Posterior vena cava (tissue), 2 donors: Measurements from ENCODE around the gene INSL3. TPM values are rescaled to one million over a fixed set of nuclear protein-coding genes. Genes with fewer than 3 reads are reported as not detected.
A peak's percentile ranks its signal among the peaks of the same experiment; 100 is the strongest.

ENCODE experiments used
- DNase-seq: peaks from one replicate; pipeline ENCODE4 v3.0.0-alpha.2; 2020; ENCODE audit warnings: low spot score
- intact Hi-C, 2 donors: fragments of 100-400 bp; cut with DNase I; formaldehyde crosslinking; loops; one replicate each; pipeline versions ENCODE4 v1.14.1 to v1.14.2; 2022 to 2023
- total RNA-seq, 2 donors: library from RNA; stranded (reverse); fragmentation: NEBNext Ultra II Directional; extraction: Animal tissue kit (Norgen Biotek cat#: 25700); gene quantifications; one replicate each; pipeline ENCODE4 v1.2.1, GENCODE V29; 2021
- donor health status: DM: yes; HTN: yes; CAD: no.
- donor health status: DM: yes; HTN: yes; CAD: no.

Gene INSL3
- total RNA-seq, 2 donors from 2014 or later: not detected

DNA sequence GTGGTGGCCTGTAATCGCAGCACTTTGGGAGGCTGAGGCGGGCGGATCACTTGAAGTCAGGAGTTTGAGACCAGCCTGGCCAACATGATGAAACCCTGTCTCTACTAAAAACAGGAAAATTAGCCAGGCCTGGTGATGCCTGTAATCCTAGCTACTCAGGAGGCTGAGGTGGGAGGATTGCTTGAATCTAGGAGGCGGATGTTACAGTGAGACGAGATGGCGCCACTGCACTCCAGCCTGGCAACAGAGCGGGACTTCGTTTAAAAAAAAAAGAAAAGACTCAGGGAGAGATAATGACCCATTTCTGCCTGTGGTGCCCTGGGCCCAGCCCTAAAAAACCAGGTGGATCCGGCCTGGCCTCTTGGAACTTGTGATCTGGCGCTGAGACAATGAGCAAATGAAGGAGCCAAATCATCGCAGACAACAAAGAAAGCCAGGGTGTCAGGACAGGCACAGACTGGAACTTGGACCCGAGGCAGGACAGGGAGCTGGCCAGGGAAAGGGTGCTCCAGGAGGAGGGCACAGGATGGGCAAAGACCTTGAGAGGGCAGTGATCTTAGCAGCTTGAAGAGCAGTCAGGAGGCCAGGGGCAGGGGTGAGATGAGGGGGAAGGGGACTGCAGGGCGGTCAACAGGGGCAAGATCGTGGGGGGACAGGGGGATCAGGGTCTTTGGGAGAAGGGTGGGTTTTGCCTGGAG lies 27.4 kb upstream of the INSL3 start:
- DNase-seq: no peak
- intact Hi-C loops: no loop called here

- peak; percentile 88 for DNase-seq
- intact Hi-C loops: no loop called here
These were observed 26.4 kb upstream of the INSL3 start, which contains the start of gene JAK3 for GRCh38 chr19:17847538-17848366. JAK3 (minus strand) TSS chr19:17847982; CDS start chr19:17844417, 3,565 bp downstream.

GRCh38 chr19:17846146-17846545 lies 24.8 kb upstream of the INSL3 start:
- intact Hi-C loops: no loop called here
- no peak for DNase-seq

DNA sequence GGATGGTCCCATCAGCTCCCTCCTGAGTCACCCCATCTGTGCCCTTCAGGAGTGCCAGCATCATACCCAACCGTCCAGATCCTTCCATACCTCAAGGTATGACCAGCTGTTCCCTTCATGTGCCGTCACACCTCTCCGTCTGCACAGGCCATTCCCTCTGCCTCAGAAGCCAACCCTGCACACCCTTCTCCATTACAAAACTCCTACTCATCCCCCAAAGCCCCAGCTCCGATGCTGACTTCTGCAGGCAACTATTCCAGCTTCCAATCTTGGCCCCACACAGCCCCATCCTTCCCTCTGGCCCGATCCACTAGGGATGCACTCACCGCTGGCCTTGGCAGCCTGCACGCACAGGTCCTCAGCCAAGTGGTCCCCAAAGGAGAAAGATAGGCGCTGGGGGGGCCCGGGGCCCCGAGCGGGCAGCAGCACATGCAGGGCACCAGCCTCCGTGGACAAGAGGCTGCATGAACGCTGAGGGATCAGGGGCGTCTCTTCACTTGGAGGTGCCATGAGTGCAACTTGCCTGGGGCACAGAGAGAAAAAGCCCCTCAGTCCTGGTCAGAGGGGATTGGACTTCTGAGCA lies 22.7 kb upstream of the INSL3 start:
- DNase-seq: no peak
- intact Hi-C loops: no loop called here

DNA sequence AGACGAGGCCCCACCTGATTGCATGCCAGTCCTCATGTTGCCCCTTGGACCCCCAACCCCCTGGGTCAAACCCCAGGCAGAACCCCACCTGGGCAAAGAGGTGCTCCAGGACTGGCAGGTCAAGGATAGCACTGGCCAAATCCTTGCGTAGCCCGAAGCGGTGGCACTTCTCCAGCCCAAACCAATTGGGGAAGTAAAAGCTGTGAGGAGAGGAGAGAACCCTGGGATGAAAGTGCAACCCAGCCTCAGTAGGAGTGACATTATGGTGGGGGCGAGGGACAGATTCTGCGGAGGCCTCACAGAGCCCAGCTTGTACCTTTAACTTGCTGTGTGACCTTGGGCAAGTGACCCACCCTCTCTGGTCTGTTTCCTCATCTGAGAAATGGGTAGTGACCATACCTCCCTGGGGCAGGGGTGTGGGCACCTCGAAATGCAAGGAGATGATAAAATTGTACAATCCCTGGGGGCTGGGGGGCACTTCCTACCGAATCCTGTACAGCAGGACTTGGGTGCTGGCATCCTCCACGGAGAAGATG lies 22.0 kb upstream of the INSL3 start:
- DNase-seq: no peak
- intact Hi-C loops: no loop called here

- intact Hi-C loops: no loop called here
- no peak for DNase-seq
These were observed 21.5 kb upstream of the INSL3 start for GRCh38 chr19:17842663-17843291.

DNA sequence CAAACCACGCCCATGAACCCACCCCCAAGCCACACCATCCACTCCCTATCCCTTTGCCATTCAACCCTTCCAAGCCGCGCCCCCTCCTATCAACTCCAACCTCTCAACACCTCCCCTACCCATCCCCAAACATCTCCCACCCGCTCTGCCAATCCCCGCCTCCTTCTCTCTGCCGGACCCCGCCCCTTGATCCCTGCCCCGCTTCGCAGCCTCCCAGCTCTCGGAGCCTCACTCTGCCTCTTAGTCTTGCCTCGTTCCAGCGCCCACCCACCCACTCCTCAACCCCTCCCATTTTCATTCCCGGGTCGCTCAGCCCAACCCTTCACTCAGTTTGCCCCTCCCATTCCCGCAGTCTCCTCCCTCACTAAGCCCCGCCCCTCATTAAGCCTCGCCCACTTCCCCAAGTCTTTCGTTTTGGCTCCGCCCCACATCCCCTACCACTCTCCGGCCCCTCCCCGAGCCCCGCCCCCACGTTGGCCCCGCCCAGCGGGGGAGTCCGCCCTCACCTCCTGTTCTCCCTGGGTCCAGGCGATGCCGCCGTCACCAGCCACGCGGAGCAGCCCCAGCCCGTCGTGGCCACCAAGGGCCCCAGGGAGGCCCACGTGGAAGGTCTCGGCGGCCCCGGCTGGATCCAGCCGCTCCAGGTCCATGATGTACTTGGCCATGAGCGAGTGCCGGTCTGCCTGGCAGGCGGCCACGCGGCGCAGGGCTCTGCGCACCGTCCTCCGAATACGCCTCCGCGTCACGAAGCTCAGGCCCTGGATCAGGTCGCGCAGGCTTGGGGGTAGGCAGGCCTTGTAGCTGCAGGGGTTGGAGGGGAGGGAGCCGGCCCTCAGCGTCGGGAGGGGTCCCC lies 20.7 kb upstream of the INSL3 start:
- DNase-seq: peak; percentile 91
- intact Hi-C loops: no loop called here

- intact Hi-C loops: no loop called here
- no peak for DNase-seq
These were observed 20.1 kb upstream of the INSL3 start for GRCh38 chr19:17841371-17841809.

GRCh38 chr19:17840019-17840418 lies 18.7 kb upstream of the INSL3 start:
- DNase-seq: no peak
- intact Hi-C loops: no loop called here

DNA sequence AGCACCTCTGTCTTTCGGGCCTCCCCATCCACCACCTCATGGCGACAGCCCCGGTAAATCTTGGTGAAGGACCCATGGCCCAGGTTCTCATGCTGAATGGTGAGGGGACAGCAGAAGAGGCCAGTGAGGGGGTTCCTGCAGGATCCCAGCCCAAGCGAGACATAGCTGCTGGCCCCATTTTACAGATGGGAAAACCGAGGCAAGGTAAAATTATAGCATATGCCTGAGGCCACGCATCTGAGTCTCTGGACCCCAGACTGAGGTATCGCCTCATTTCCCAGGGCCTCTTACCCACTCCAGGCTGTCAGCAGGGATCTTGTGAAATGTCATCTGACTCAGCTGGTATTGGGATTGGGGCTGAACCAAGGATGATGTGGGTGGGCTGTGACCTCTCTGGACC lies 16.7 kb upstream of the INSL3 start:
- no peak for DNase-seq
- intact Hi-C loops: no loop called here

GRCh38 chr19:17836530-17836929 lies 15.2 kb upstream of the INSL3 start:
- intact Hi-C loops: no loop called here
- no peak for DNase-seq

DNA sequence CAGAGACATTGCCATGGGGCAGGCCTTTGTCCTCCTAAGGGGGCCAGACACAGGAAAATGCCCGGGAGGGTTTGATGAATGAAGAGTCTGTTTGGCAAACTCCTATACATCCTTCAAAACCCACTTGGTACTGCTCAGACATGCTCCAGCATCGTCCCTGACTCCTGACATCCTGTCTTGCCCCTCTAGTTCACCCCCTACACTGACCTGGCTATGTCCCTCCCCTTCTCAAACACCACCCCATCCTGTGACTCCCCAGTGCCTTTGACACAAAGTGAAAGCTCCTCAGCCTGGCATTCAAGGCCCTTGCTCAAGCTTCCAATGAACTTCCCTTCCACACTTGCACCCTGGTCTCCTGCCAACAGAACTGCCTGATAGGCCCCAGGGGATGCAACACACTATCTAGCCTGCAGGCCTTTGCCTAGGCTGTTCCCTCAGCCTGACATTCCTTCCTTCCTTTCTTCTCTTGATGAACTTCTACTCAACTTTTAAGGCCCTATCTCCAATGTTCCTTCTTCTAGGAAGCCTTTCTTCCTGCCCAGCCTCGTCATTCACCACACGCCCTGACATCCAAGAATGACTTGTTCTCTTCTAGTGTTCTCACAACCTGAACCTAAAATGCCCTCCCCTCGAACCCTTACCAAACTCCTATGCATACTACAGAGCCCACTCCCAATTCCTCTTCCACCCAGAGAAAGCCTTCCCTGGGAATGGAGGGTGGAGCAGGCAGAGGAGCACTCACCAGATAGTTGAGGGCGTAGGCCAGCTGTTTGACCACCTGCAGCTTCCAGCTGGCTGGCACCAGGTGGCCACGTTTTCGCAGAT lies 14.1 kb upstream of the INSL3 start:
- no peak for DNase-seq
- intact Hi-C loops: no loop called here

DNA sequence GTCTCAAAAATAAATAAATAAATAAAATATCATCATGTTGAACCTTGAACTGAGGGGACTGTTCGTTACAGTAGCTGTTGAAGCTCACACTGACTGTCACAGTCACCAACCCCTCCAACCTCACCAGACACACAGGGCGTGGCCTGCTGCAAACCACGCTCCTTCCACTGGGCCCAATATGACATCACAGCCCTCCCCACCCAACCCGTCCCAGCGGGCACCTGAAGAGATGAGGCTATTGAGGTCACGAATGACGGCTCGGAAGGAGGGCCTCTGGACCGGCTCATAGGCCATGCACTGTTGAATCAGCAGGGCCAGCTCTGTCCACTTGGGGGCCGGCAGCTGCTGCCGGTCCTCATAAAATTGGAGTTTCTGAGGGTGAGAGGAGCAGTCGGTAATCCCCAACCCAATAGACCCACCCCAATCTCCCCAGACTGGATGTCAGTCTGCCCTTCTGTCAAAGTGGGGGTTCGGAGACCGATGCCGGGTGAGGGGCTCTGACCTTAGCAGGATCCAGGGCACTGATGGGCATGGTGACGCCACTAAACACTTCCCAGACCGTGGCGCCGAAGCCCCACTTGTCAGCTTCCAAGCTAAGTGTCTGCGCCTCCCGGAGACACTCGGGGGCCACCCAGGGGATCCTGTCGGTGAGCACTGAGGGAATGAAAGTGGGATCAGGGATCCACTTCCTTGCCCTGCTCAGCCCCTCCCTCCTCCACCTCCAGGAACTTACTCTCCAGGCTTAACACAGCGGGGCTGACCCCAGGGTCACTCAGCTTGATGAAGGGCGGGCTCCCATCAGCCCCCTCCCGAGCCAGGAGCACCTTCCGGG lies 13.2 kb upstream of the INSL3 start:
- intact Hi-C loops: no loop called here
- no peak for DNase-seq

DNA sequence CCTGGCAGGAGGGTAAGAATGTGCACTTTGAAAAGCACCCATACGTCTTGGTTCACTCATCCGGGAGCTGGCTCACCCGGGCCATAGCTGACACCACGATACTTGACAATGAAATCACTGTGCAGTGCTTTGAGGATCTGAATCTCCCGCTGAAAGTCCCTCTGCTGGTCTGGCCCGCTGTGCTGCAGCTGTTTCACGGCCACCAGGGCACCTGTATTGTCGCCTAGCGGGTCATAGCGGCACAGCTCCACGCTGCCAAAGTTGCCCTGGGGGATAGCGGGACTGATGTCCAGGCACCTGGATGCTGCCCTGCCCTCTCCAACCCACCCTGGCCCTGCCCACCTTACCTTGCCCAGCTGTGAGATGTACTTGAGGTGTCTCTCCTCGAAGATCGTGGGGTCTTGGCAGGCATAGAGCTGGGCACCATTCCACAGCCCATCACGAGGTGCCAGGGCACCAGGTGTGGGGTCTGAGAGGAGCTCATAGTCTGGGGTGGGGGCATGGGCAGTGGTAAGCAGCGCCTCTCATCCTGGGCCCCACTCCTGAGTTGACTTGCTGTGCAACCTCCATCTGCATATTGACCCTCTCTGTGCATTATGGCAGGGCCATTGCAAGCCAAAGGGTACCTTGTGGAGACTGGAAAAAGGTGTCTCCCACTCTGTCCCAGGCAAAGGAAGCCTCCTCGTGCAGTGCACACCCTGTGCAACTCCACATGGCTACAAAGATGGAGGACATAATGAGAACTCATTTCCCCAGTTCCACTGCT lies 11.3 kb upstream of the INSL3 start:
- intact Hi-C loops: no loop called here
- no peak for DNase-seq

DNA sequence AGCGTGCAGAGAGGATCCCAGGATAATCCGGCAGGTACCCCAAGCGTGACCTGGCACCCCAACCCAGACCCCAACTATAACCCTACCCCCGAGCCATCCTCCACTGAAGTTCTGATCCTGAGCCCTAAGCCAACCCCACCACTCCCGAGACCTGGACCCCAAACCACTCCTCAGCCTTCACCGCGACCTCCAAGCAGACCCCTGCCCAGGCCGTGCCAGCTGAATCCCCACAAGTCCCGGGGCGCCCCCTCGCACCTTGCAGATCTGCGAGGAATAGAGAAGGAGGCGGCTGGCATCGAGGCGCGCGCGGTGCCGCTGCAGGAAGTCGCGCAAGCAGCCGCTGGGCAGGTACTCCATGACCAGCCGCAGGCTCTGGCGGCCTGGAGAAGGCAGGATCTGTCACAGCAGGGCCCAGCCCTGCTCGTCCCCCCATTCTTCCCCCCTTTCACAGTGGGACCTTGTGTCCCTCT lies 10.1 kb upstream of the INSL3 start:
- intact Hi-C loops: no loop called here
- no peak for DNase-seq
